Gastroesophageal sphincter (tissue), 3 donors: ENCODE results near the gene HUS1B.

ENCODE experiments used
- CTCF ChIP-seq, 4 experiments: fragments of 200-600 bp in 2 of 4; fragments of 450-650 bp in 2 of 4; sonication (generic) in 1 of 4; IDR thresholded peaks; one replicate each; pipeline ENCODE4 v1.5.1; 2017 to 2019; ENCODE audit warnings: antibody characterized with exemption in 4 of 4, mild to moderate bottlenecking in 2 of 4, moderate library complexity in 2 of 4
- POLR2A ChIP-seq, 2 donors: fragments of 450-650 bp; IDR thresholded peaks; one replicate each; pipeline ENCODE4 v1.6.1; 2017; ENCODE audit warnings: antibody characterized with exemption in 2 of 2, mild to moderate bottlenecking in 2 of 2, moderate library complexity in 1 of 2
- POLR2AphosphoS5 ChIP-seq: sonication (generic); formaldehyde crosslinking; IDR thresholded peaks from one replicate; pipeline ENCODE4 v1.6.1; 2017; ENCODE audit warnings: antibody characterized with exemption

DNA sequence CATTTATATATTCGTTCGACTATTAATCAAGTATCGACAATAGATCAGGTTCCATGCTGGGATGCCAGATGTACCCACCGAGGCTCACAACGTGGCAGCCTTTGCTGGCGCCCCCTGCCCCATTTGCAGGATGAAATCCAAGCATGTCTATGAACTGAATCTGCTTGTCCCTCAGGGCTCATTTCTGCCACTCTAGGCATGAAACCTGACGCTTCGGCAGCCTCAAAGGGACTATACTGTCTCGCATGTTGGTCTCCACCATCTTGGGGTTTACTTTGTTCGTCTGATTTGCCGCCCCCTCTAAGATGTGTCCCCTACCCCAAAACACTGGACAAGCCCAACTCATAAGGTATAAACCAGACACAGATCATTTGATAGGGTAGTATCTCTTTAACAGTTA lies 36.7 kb downstream of the HUS1B start:
- TF ChIP-seq CTCF (IDR thresholded peaks at IDR 0.05) (no peak), POLR2AphosphoS5 (no peak), POLR2A (IDR thresholded peaks at IDR 0.05) (no peak)
